GM12878 (cell line): ENCODE results near the gene TFF1. TPM values are rescaled to one million over a fixed set of nuclear protein-coding genes. Genes with fewer than 3 reads are reported as not detected.

Experiments used
- ATAC-seq: fragments of 200-7000 bp; cut with Tn5 transposase; 3 replicates; pipeline ENCODE4 v1.9.1; 2020; ENCODE audit warnings: mild to moderate bottlenecking, moderate library complexity
- BruUV-seq: library from RNA; stranded (reverse); fragments of 400-500 nt; replicated peaks from 2 replicates; lab custom pipeline; 2021; lab: Mats Ljungman, UMichigan
- CTCF ChIA-PET: fragments of 300-600 bp; sonication (Branson Sonifier 250); formaldehyde crosslinking; extraction: SDS; loops from one replicate; lab custom pipeline; 2021; ENCODE audit warnings: inconsistent platforms; lab: Yijun Ruan, JAX
- POLR2A ChIA-PET: fragments of 350-600 bp; formaldehyde crosslinking; extraction: SDS; loops from one replicate; lab custom pipeline; 2021; ENCODE audit warnings: inconsistent platforms; lab: Charles Lee
- RAD21 ChIA-PET: fragments of 300-600 bp; sonication (Branson Sonifier 250); formaldehyde crosslinking; loops from one replicate; lab custom pipeline; 2023; ENCODE audit warnings: antibody characterized with exemption; ENCODE audit not compliant: unreplicated experiment; lab: Charles Lee
- SMC1A ChIA-PET: fragments of 300-600 bp; sonication (Branson Sonifier 250); formaldehyde crosslinking; loops from one replicate; lab custom pipeline; 2023; ENCODE audit not compliant: unreplicated experiment, uncharacterized antibody; lab: Charles Lee
- DNase-seq: peaks from one replicate; pipeline ENCODE4 v3.0.0-alpha.2; 2011; ENCODE audit warnings: low read depth, low spot score
- FAIRE-seq: peaks from 3 replicates; lab custom pipeline; 2011; peaks lifted over from hg19 to GRCh38; lab: Jason Lieb, UNC
- H2AFZ ChIP-seq: 2 replicates; pipeline ENCODE4 v1.6.0; 2011; ENCODE audit warnings: low read depth, low read length, control low read depth; ENCODE audit not compliant: control insufficient read depth
- H3K27ac ChIP-seq: 2 replicates; pipeline ENCODE4 v1.5.1; 2011; ENCODE audit warnings: control low read depth; ENCODE audit not compliant: control insufficient read depth, insufficient read depth
- H3K27me3 ChIP-seq, 2 experiments: replicated peaks in 1 of 2; 2 replicates each; pipeline versions ENCODE4 v1.6.0 to v1.6.1; 2011; ENCODE audit warnings: low read length in 1 of 2; ENCODE audit not compliant: control insufficient read depth in 2 of 2, insufficient read depth in 2 of 2
- H3K36me3 ChIP-seq, 2 experiments: 2 replicates each; pipeline ENCODE4 v1.5.1; 2011; ENCODE audit warnings: low read length in 1 of 2; ENCODE audit not compliant: control insufficient read depth in 2 of 2, insufficient read depth in 2 of 2
- H3K4me1 ChIP-seq: 2 replicates; pipeline ENCODE4 v1.6.1; 2011; ENCODE audit warnings: mild to moderate bottlenecking, low read length, moderate library complexity, mixed read lengths; ENCODE audit not compliant: control insufficient read depth, insufficient read depth
- H3K4me2 ChIP-seq: 2 replicates; pipeline ENCODE4 v1.6.0; 2011; ENCODE audit warnings: control low read depth; ENCODE audit not compliant: control insufficient read depth, insufficient read depth
- H3K4me3 ChIP-seq: fragments of 200-600 bp; sonication (generic); 2 replicates; pipeline ENCODE4 v1.5.1; 2016
- H3K79me2 ChIP-seq: 2 replicates; pipeline ENCODE4 v1.6.0; 2011; ENCODE audit warnings: low read length; ENCODE audit not compliant: control insufficient read depth, insufficient read depth
- H3K9ac ChIP-seq: 2 replicates; pipeline ENCODE4 v1.8.0; 2011; ENCODE audit warnings: low read length, control low read depth, mixed read lengths; ENCODE audit not compliant: control insufficient read depth, insufficient read depth
- H3K9me3 ChIP-seq: replicated peaks from 3 replicates; pipeline ENCODE4 v1.5.1; 2011; ENCODE audit warnings: mild to moderate bottlenecking, low read length; ENCODE audit not compliant: control insufficient read depth, insufficient read depth
- H4K20me1 ChIP-seq: 2 replicates; pipeline ENCODE4 v1.6.0; 2011; ENCODE audit not compliant: control insufficient read depth, insufficient read depth
- BCL3 ChIP-seq: IDR thresholded peaks from 2 replicates; pipeline ENCODE4 v1.6.1; 2011; ENCODE audit warnings: borderline replicate concordance, low read depth, mild to moderate bottlenecking, moderate library complexity, low read length; ENCODE audit not compliant: insufficient read depth, poor library complexity, severe bottlenecking
- ESRRA ChIP-seq: IDR thresholded peaks from 2 replicates; pipeline ENCODE4 v1.6.1; 2012; ENCODE audit warnings: mild to moderate bottlenecking, low read length, improper control_type of control experiment
- KAT2A ChIP-seq: conservative IDR thresholded peaks from 2 replicates; pipeline ENCODE4 v1.6.1; 2011; ENCODE audit warnings: low read depth, low read length; ENCODE audit not compliant: control insufficient read depth
- LARP7 ChIP-seq: fragments of 450-650 bp; IDR thresholded peaks from 2 replicates; pipeline ENCODE4 v1.6.1; 2017; ENCODE audit warnings: mild to moderate bottlenecking
- PBX3 ChIP-seq: IDR thresholded peaks from 2 replicates; pipeline ENCODE4 v1.6.1; 2011; ENCODE audit warnings: mild to moderate bottlenecking, low read depth, low read length, moderate library complexity; ENCODE audit not compliant: insufficient replicate concordance
- PRDM15 ChIP-seq: fragments of 450-650 bp; formaldehyde crosslinking; IDR thresholded peaks from 2 replicates; pipeline ENCODE4 v1.4.0; 2020; ENCODE audit warnings: mild to moderate bottlenecking, moderate library complexity
- RB1 ChIP-seq: fragments of 450-650 bp; formaldehyde crosslinking; IDR thresholded peaks from 2 replicates; pipeline ENCODE4 v1.6.1; 2017; ENCODE audit warnings: mild to moderate bottlenecking, borderline replicate concordance
- TARDBP ChIP-seq: IDR thresholded peaks from 2 replicates; pipeline ENCODE4 v1.6.1; 2016; ENCODE audit warnings: borderline replicate concordance
- ZBED1 ChIP-seq: IDR thresholded peaks from 2 replicates; pipeline ENCODE4 v1.6.1; 2016; ENCODE audit warnings: borderline replicate concordance
- WGBS: methylation state at CpG from one replicate; pipeline ENCODE4 v1.1.6; 2016; ENCODE audit warnings: low lambda C conversion rate; ENCODE audit not compliant: insufficient replicate concordance, insufficient coverage; ENCODE audit errors: missing lambda C conversion rate; 5-methylcytosine and 5-hydroxymethylcytosine counted together
- in situ Hi-C: fragments of 300-500 bp; cut with MboI; formaldehyde crosslinking; loops from 9 replicates; pipeline ENCODE4 v1.14.3; 2018; ENCODE audit warnings: mixed read lengths
- intact Hi-C: fragments of 100-400 bp; cut with micrococcal nuclease; formaldehyde crosslinking; loops from one replicate; pipeline ENCODE4 v1.14.2; 2022; ENCODE audit not compliant: unreplicated experiment
- polyA plus RNA-seq, 11 experiments: library from polyadenylated mRNA; depleted of rRNA in 4 of 11; unstranded in 6 of 11; stranded (reverse) in 5 of 11; fragments of >200 nt; fragmentation: Nextera tagmentation in 4 of 11; fragmentation: Illumina TruSeq in 1 of 11; extraction: Ambion mirVana in 4 of 11; extraction: Trizol in 1 of 11; gene quantifications; 1 replicate in 1 of 11; 2 replicates in 10 of 11; pipeline versions ENCODE4 v1.2.1 to v1.2.3, GENCODE V29; 2011 to 2016; ENCODE audit warnings: inconsistent platforms in 2 of 11, missing spikeins in 2 of 11, low read depth in 1 of 11
- total RNA-seq, 4 experiments: library from RNA; depleted of rRNA in 3 of 4; stranded (reverse); fragments of >200 nt in 3 of 4; fragmentation: Illumina TruSeq in 1 of 4; extraction: Trizol in 1 of 4; gene quantifications; 2 replicates each; pipeline versions ENCODE4 v1.2.1 to v1.2.3, GENCODE V29; 2013 to 2021
- TF ChIP-seq, protein P1 (sequence below): fragments of 450-650 bp; IDR thresholded peaks from 2 replicates; pipeline ENCODE4 v1.6.1; 2016; ENCODE audit warnings: mild to moderate bottlenecking

TFF1 gene
- total and polyA plus RNA-seq, 10 of the 15 experiments (the other 5 are each of a cell fraction or from before 2014, with no cell fraction given) = 0.13 TPM; not detected in 9

GRCh38 chr21:42350318-42350910 is 15.9 kb downstream of the TFF1 start:
- Histone ChIP-seq H4K20me1 (no peaks in the 10 kb centered on the region), H3K4me3 (no peak overlapping the region), H3K27me3 (no peaks in the 10 kb centered on the region), H3K9ac (no peak overlapping the region), H3K9me3 (peaks cover 5% of the 10 kb centered on the region; the same call in 2 of the 3 replicates), H3K4me1 (no peaks in the 10 kb centered on the region), H3K79me2 (no peaks in the 10 kb centered on the region), H3K27ac (no peak overlapping the region), H3K36me3 (no peaks in the 10 kb centered on the region), H2AFZ (no peak overlapping the region), H3K4me2 (no peak overlapping the region)
- ChIA-PET RAD21 (interaction anchor here (0.7 kb wide), 1 partner anchor 45 kb away, joined by 4 read pairs; the partner anchor contains the start of gene TMPRSS3), POLR2A (interaction anchor here (0.7 kb wide), 1 partner anchor 88 kb away, joined by 4 read pairs; no protein-coding TSS in a partner anchor), SMC1A (interaction anchor here (0.6 kb wide), 1 partner anchor 19 kb away, joined by 3 read pairs; no protein-coding TSS in a partner anchor), CTCF (interaction anchor here (1.5 kb wide), 1 partner anchor 233 kb away, joined by 4 read pairs; no protein-coding TSS in a partner anchor)
- no peak for ATAC-seq
- in situ Hi-C loops = no loop called here
- 63% methylated on average over 11 of the region's 11 CpGs for WGBS
- no peak for DNase-seq
- intact Hi-C loops = no loop called here
- TF ChIP-seq ESRRA = no peak
- no peak for TF ChIP-seq PRDM15 (CRISPR knock-in tag)
- TF ChIP-seq LARP7 = no peak
- no peak for TF ChIP-seq KAT2A
- TF ChIP-seq, protein P1, sequence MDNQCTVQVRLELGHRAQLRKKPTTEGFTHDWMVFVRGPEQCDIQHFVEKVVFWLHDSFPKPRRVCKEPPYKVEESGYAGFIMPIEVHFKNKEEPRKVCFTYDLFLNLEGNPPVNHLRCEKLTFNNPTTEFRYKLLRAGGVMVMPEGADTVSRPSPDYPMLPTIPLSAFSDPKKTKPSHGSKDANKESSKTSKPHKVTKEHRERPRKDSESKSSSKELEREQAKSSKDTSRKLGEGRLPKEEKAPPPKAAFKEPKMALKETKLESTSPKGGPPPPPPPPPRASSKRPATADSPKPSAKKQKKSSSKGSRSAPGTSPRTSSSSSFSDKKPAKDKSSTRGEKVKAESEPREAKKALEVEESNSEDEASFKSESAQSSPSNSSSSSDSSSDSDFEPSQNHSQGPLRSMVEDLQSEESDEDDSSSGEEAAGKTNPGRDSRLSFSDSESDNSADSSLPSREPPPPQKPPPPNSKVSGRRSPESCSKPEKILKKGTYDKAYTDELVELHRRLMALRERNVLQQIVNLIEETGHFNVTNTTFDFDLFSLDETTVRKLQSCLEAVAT = no peak
- TF ChIP-seq ZBED1 = no peak
- no peak for TF ChIP-seq RB1
- no peak for TF ChIP-seq BCL3
- no peak for TF ChIP-seq TARDBP
- TF ChIP-seq PBX3 = no peak
- BruUV-seq = no TSS peak
- no peak for FAIRE-seq
